ENCODE data around the gene OPRM1. TPM values are rescaled to one million over a fixed set of nuclear protein-coding genes. Genes with fewer than 3 reads are reported as not detected.
"Not testable (repeated sequence)": the region's sequence is repeated elsewhere in the genome, so short reads cannot be mapped to it uniquely, and the experiment has no call there.

The OPRM1 gene
- total and polyA plus RNA-seq, 2 of the 8 experiments (the other 6 are each of a cell fraction or from before 2014, with no cell fraction given) = not detected

DNA sequence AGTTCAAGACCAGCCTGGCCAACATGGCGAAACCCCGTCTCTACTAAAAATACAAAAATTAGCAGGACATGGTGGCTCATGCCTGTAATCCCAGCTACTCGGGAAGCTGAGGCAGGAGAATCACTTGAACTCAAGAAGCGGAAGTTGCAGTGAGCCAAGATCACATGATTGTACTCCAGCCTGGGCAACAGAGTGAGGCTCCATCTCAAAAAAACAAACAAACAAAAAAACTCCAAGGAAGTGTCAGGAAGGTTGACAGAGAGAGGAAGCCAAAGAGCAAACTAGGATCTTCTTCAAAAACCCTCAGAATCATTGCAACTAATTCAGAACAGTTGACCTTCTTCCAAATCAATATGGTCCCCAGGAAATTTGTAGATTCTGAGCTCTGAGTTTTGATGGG lies 162.6 kb downstream of the OPRM1 start:
- H3K79me1 ChIP-seq (ENCODE audit: low read depth, low read length); H3K23ac ChIP-seq (ENCODE audit: insufficient read length); CTCF ChIA-PET (ENCODE audit: partially characterized antibody); H3K27ac ChIP-seq (ENCODE audit: low read depth, low read length); H3K9ac ChIP-seq (replicated peaks in 1 of 4; ENCODE audit: extremely low read depth in 1 of 4, low read depth in 3 of 4, low read length in 3 of 4); H4K8ac ChIP-seq (ENCODE audit: extremely low read depth, insufficient read depth, low read length); H3K56ac ChIP-seq (replicated peaks; ENCODE audit: insufficient read length, low read depth, low read length); H3K14ac ChIP-seq (ENCODE audit: insufficient read length); H3K4me1 ChIP-seq (replicated peaks in 1 of 4; ENCODE audit: control insufficient read depth in 3 of 4, insufficient read depth in 4 of 4, low read length in 3 of 4); H3K9me3 ChIP-seq (ENCODE audit: insufficient read depth in 2 of 2, low read depth in 1 of 2, low read length in 1 of 2); FAIRE-seq; H3K4me2 ChIP-seq (ENCODE audit: insufficient read depth in 1 of 2, low read depth in 2 of 2, low read length in 2 of 2); H3K18ac ChIP-seq (ENCODE audit: extremely low read depth, low read length); H3K23me2 ChIP-seq (ENCODE audit: low read depth, low read length); H2BK12ac ChIP-seq (ENCODE audit: low read depth, low read length); H2BK5ac ChIP-seq (ENCODE audit: low read depth, low read length); H2AK5ac ChIP-seq (ENCODE audit: low read depth, low read length); POLR2A ChIA-PET (ENCODE audit: partially characterized antibody); DNase-seq (ENCODE audit: low read depth in 1 of 2, low spot score in 2 of 2); H3K4ac ChIP-seq (replicated peaks; ENCODE audit: insufficient read length, low read depth, low read length); H4K91ac ChIP-seq (replicated peaks; ENCODE audit: insufficient read length, low read length); H2BK20ac ChIP-seq (ENCODE audit: low read length); H3K36me3 ChIP-seq (ENCODE audit: control insufficient read depth in 2 of 4, insufficient read depth in 4 of 4, low read length in 3 of 4); H2BK120ac ChIP-seq (replicated peaks; ENCODE audit: low read depth, low read length); H3K4me3 ChIP-seq (ENCODE audit: extremely low read depth in 1 of 4, insufficient read depth in 2 of 4, low read depth in 3 of 4, low read length in 4 of 4); H2AFZ ChIP-seq (ENCODE audit: low read length); H2BK15ac ChIP-seq (ENCODE audit: low read length); H3K79me2 ChIP-seq (ENCODE audit: control insufficient read depth in 1 of 2, insufficient read depth in 2 of 2, low read length in 2 of 2); H4K5ac ChIP-seq (ENCODE audit: insufficient read length, low read depth, low read length); H4K20me1 ChIP-seq (replicated peaks in 1 of 2; ENCODE audit: control insufficient read depth in 1 of 2, insufficient read depth in 2 of 2, low read length in 2 of 2); H3K27me3 ChIP-seq (replicated peaks in 1 of 4; ENCODE audit: control insufficient read depth in 3 of 4, extremely low read depth in 1 of 4, insufficient read depth in 3 of 4, low read length in 3 of 4): not testable (repeated sequence)
- WGBS, 2 experiments (ENCODE audit: extremely low coverage in 1 of 2, insufficient coverage in 1 of 2, insufficient read length in 1 of 2, insufficient replicate concordance in 2 of 2, low coverage in 1 of 2, low lambda C conversion rate in 2 of 2, missing lambda C conversion rate in 1 of 2) = 83% methylated on average over 4 of the region's 4 CpGs; no CpG with 5 or more reads in 1 of the 2 experiments

Measured in H1 (cell line).